Activated CD8-positive, alpha-beta memory T cell treated with anti-CD3 and anti-CD28 coated beads for 1 hour (primary cell): ENCODE data around the gene PIP4P1.

Experiments
- DNase-seq, 2 donors: peaks; one replicate each; pipeline ENCODE4 v3.0.0-alpha.2; 2020; ENCODE audit warnings: low read depth in 1 of 2; ENCODE audit errors: extremely low read depth in 1 of 2

Gene PIP4P1

GRCh38 chr14:20412411-20412810 lies 48.8 kb downstream of the PIP4P1 start:
- no peak for DNase-seq

GRCh38 chr14:20409226-20409625 lies 52.0 kb downstream of the PIP4P1 start:
- DNase-seq, result no peak
